Neuronal stem cell (in vitro differentiated cells): ENCODE data around the gene PKD1L1.
"Not testable (repeated sequence)": the region's sequence is repeated elsewhere in the genome, so short reads cannot be mapped to it uniquely, and the experiment has no call there.

Experiments used
- DNase-seq: peaks from one replicate; pipeline ENCODE4 v3.0.0-alpha.2; 2013; ENCODE audit warnings: low spot score
- H2AFZ ChIP-seq: one replicate; pipeline ENCODE4 v1.6.1; 2013; ENCODE audit warnings: mild to moderate bottlenecking, low read length, inconsistent platforms
- H2AK5ac ChIP-seq: 2 replicates; pipeline ENCODE4 v1.6.1; 2013; ENCODE audit warnings: low read depth, mild to moderate bottlenecking, inconsistent platforms, low read length, moderate library complexity, mixed read lengths
- H2BK120ac ChIP-seq: 2 replicates; pipeline ENCODE4 v1.6.1; 2013; ENCODE audit warnings: low read depth, mild to moderate bottlenecking, inconsistent platforms, low read length, moderate library complexity, mixed read lengths
- H2BK12ac ChIP-seq: one replicate; pipeline ENCODE4 v1.6.1; 2013; ENCODE audit warnings: low read length, inconsistent platforms
- H2BK15ac ChIP-seq: 2 replicates; pipeline ENCODE4 v1.6.1; 2013; ENCODE audit warnings: mild to moderate bottlenecking, low read length, inconsistent platforms, mixed read lengths
- H2BK5ac ChIP-seq: one replicate; pipeline ENCODE4 v1.6.1; 2013; ENCODE audit warnings: inconsistent platforms, mild to moderate bottlenecking, low read length, moderate library complexity
- H3K14ac ChIP-seq: one replicate; pipeline ENCODE4 v1.6.1; 2013; ENCODE audit warnings: low read length, inconsistent platforms
- H3K18ac ChIP-seq: 2 replicates; pipeline ENCODE4 v1.6.1; 2013; ENCODE audit warnings: low read length, inconsistent platforms
- H3K23ac ChIP-seq: 2 replicates; pipeline ENCODE4 v1.6.1; 2013; ENCODE audit warnings: low read depth, mild to moderate bottlenecking, mixed read lengths, low read length, inconsistent platforms; ENCODE audit not compliant: poor library complexity
- H3K27ac ChIP-seq: replicated peaks from 3 replicates; pipeline ENCODE4 v1.5.1; 2013; ENCODE audit warnings: low read length, inconsistent platforms
- H3K27me3 ChIP-seq, 3 experiments: 2 replicates each; pipeline ENCODE4 v1.6.1; 2013; ENCODE audit warnings: low read length in 3 of 3, mild to moderate bottlenecking in 2 of 3, inconsistent platforms in 1 of 3, low read depth in 1 of 3, mixed read lengths in 1 of 3, moderate library complexity in 1 of 3; ENCODE audit not compliant: control insufficient read depth in 3 of 3, insufficient read depth in 3 of 3
- H3K36me3 ChIP-seq, 2 donors: replicated peaks in 1 of 2; 2 replicates each; pipeline ENCODE4 v1.6.1; 2013; ENCODE audit warnings: low read length in 2 of 2; ENCODE audit not compliant: control insufficient read depth in 2 of 2, insufficient read depth in 2 of 2
- H3K4ac ChIP-seq: 2 replicates; pipeline ENCODE4 v1.6.1; 2013; ENCODE audit warnings: inconsistent platforms, mild to moderate bottlenecking, low read length, moderate library complexity
- H3K4me1 ChIP-seq, 2 donors: 1 replicate in 1 of 2; 2 replicates in 1 of 2; pipeline ENCODE4 v1.6.1; 2013; ENCODE audit warnings: low read length in 2 of 2, low read depth in 1 of 2; ENCODE audit not compliant: control insufficient read depth in 2 of 2, insufficient read depth in 1 of 2
- H3K4me2 ChIP-seq: one replicate; pipeline ENCODE4 v1.6.1; 2013; ENCODE audit warnings: mild to moderate bottlenecking, low read length, inconsistent platforms; ENCODE audit not compliant: insufficient read depth, poor library complexity, severe bottlenecking
- H3K4me3 ChIP-seq, 2 donors: 2 replicates each; pipeline ENCODE4 v1.5.1; 2013; ENCODE audit warnings: low read length in 2 of 2, mild to moderate bottlenecking in 2 of 2, inconsistent platforms in 1 of 2, moderate library complexity in 1 of 2
- H3K79me1 ChIP-seq: one replicate; pipeline ENCODE4 v1.6.1; 2013; ENCODE audit warnings: low read depth, mild to moderate bottlenecking, inconsistent platforms, low read length, moderate library complexity
- H3K9ac ChIP-seq: one replicate; pipeline ENCODE4 v1.6.1; 2013; ENCODE audit warnings: mild to moderate bottlenecking, low read depth, low read length, inconsistent platforms; ENCODE audit not compliant: poor library complexity
- H3K9me3 ChIP-seq, 2 donors: replicated peaks in 1 of 2; 2 replicates each; pipeline versions ENCODE3 to v1.6.1; 2013; ENCODE audit warnings: low read length in 2 of 2, mild to moderate bottlenecking in 2 of 2, inconsistent platforms in 1 of 2, low read depth in 1 of 2, mixed read lengths in 1 of 2, moderate library complexity in 1 of 2; ENCODE audit not compliant: control insufficient read depth in 2 of 2, insufficient read depth in 1 of 2
- H4K8ac ChIP-seq: one replicate; pipeline ENCODE4 v1.6.1; 2013; ENCODE audit warnings: low read depth, mild to moderate bottlenecking, inconsistent platforms, low read length, moderate library complexity
- H4K91ac ChIP-seq: one replicate; pipeline ENCODE4 v1.6.1; 2013; ENCODE audit warnings: low read length, low read depth, mild to moderate bottlenecking, inconsistent platforms; ENCODE audit not compliant: poor library complexity
- whole genome bisulfite sequencing, 2 donors: extraction: QIAGEN DNeasy Blood & Tissue Kit; methylation state at CpG; one replicate each; pipeline ENCODE4 v1.1.7; 2013; ENCODE audit warnings: missing lambda C conversion rate in 2 of 2, mixed read lengths in 1 of 2; ENCODE audit not compliant: insufficient read length in 2 of 2, insufficient replicate concordance in 1 of 2; ENCODE audit errors: extremely low coverage in 2 of 2; 5-methylcytosine and 5-hydroxymethylcytosine counted together

Gene PKD1L1

GRCh38 chr7:47795631-47796030, 152.6 kb downstream of the PKD1L1 start:
- H3K79me1 ChIP-seq, result no peaks in the 10 kb centered on the region
- no peak overlapping the region for H3K27ac ChIP-seq
- no peak overlapping the region for H2AFZ ChIP-seq
- no peak overlapping the region for H4K91ac ChIP-seq
- peaks cover 0 to 1% of the 10 kb centered on the region in 2 donors for H3K36me3 ChIP-seq
- no peaks in the 10 kb centered on the region for H3K9me3 ChIP-seq
- H3K14ac ChIP-seq, result no peak overlapping the region
- H3K4me3 ChIP-seq, result no peak overlapping the region
- no peak overlapping the region for H2BK5ac ChIP-seq
- no peak overlapping the region for H2AK5ac ChIP-seq
- no peak overlapping the region for H2BK15ac ChIP-seq
- no peak overlapping the region for H4K8ac ChIP-seq
- no CpG with 5 or more reads among the region's 2 CpGs for WGBS, 2 donors
- H3K4me1 ChIP-seq, result no peaks in the 10 kb centered on the region
- no peak overlapping the region for H3K18ac ChIP-seq
- H3K23ac ChIP-seq, result no peak overlapping the region
- no peaks in the 10 kb centered on the region for H3K27me3 ChIP-seq
- H3K4ac ChIP-seq, result no peak overlapping the region
- no peak overlapping the region for H3K4me2 ChIP-seq
- H3K9ac ChIP-seq, result no peak overlapping the region
- DNase-seq, result no peak
- H2BK12ac ChIP-seq, result no peak overlapping the region
- H2BK120ac ChIP-seq, result no peak overlapping the region

- H3K18ac ChIP-seq, H2BK120ac ChIP-seq, H3K4me2 ChIP-seq, H3K9me3 ChIP-seq, H2BK12ac ChIP-seq, H4K8ac ChIP-seq, H2AFZ ChIP-seq, H3K23ac ChIP-seq, DNase-seq, H3K79me1 ChIP-seq, H2BK5ac ChIP-seq, H3K4me1 ChIP-seq, H3K4me3 ChIP-seq, H3K9ac ChIP-seq, H2BK15ac ChIP-seq, H3K27ac ChIP-seq, H3K4ac ChIP-seq, H4K91ac ChIP-seq, H2AK5ac ChIP-seq, H3K27me3 ChIP-seq, H3K36me3 ChIP-seq, H3K14ac ChIP-seq: not testable (repeated sequence)
Measured at GRCh38 chr7:47795126-47795525, 153.1 kb downstream of the PKD1L1 start.

- no peak overlapping the region for H4K91ac ChIP-seq
Measured at GRCh38 chr7:47794016-47794415, 154.2 kb downstream of the PKD1L1 start.

GRCh38 chr7:47793186-47793585, 155.1 kb downstream of the PKD1L1 start:
- H2AFZ ChIP-seq, H2BK12ac ChIP-seq, H3K14ac ChIP-seq, H2AK5ac ChIP-seq, H2BK5ac ChIP-seq, H3K4me2 ChIP-seq, H3K23ac ChIP-seq, H3K18ac ChIP-seq, H3K4me1 ChIP-seq, H3K4ac ChIP-seq, H3K27me3 ChIP-seq, H3K36me3 ChIP-seq, H4K91ac ChIP-seq, H3K27ac ChIP-seq, DNase-seq, H3K4me3 ChIP-seq, H2BK15ac ChIP-seq, H4K8ac ChIP-seq, H3K79me1 ChIP-seq, H3K9ac ChIP-seq, H3K9me3 ChIP-seq, H2BK120ac ChIP-seq: not testable (repeated sequence)
- WGBS, 2 donors, result no CpG with 5 or more reads among the region's 5 CpGs

More at GRCh38 chr7:47794016-47794415, 154.2 kb downstream of the PKD1L1 start:
- Histone ChIP-seq H3K36me3 (no peaks in the 10 kb centered on the region), H3K9me3 (no peaks in the 10 kb centered on the region), H3K4me3 (no peak overlapping the region), H3K27ac (no peak overlapping the region), H2BK5ac (no peak overlapping the region), H3K18ac (no peak overlapping the region), H2BK15ac (no peak overlapping the region), H2AK5ac (no peak overlapping the region), H2BK12ac (no peak overlapping the region), H4K8ac (no peak overlapping the region), H3K4ac (no peak overlapping the region), H3K9ac (no peak overlapping the region), H3K79me1 (no peaks in the 10 kb centered on the region), H2AFZ (no peak overlapping the region), H3K4me2 (no peak overlapping the region), H3K14ac (no peak overlapping the region), H3K23ac (peak overlapping the region; percentile 65), H3K4me1 (no peaks in the 10 kb centered on the region), H2BK120ac (no peak overlapping the region), H3K27me3 (no peaks in the 10 kb centered on the region)
- DNase-seq, result no peak
- no CpG with 5 or more reads among the region's 4 CpGs for WGBS, 2 donors
